Kasumi-1 (cell line): ENCODE data around the gene PRAMEF18.
"Not testable (repeated sequence)": the region's sequence is repeated elsewhere in the genome, so short reads cannot be mapped to it uniquely, and the experiment has no call there.

Experiments used
- DNase-seq, 2 experiments: peaks; one replicate each; lab custom pipeline; 2025; lab: John Stamatoyannopoulos, UW

PRAMEF18 gene

GRCh38 chr1:13225675-13226204, at the start of gene PRAMEF18:
PRAMEF18 (minus strand) TSS chr1:13226154; CDS start chr1:13226106, 48 bp downstream.
- DNase-seq = not testable (repeated sequence)

- DNase-seq = not testable (repeated sequence)
Observed at GRCh38 chr1:13265124-13265523, 39.2 kb upstream of the PRAMEF18 start.

- not testable (repeated sequence) for DNase-seq
Observed at GRCh38 chr1:13253898-13254297, 27.9 kb upstream of the PRAMEF18 start, which contains the start of gene PRAMEF5. PRAMEF5 (plus strand) TSS chr1:13254198; CDS start chr1:13259269, 5,071 bp downstream.

- DNase-seq = not testable (repeated sequence)
Observed at GRCh38 chr1:13247122-13247521, 21.2 kb upstream of the PRAMEF18 start.

GRCh38 chr1:13246554-13246871, 20.6 kb upstream of the PRAMEF18 start:
- DNase-seq = not testable (repeated sequence)

- DNase-seq = not testable (repeated sequence)
Observed at GRCh38 chr1:13245841-13246553, 20.0 kb upstream of the PRAMEF18 start.

GRCh38 chr1:13243536-13244263, 17.7 kb upstream of the PRAMEF18 start:
- DNase-seq = not testable (repeated sequence)

GRCh38 chr1:13239633-13240032, 13.7 kb upstream of the PRAMEF18 start:
- DNase-seq = not testable (repeated sequence)

- not testable (repeated sequence) for DNase-seq
Observed at GRCh38 chr1:13237572-13237971, 11.6 kb upstream of the PRAMEF18 start.

GRCh38 chr1:13234057-13234456, 8.1 kb upstream of the PRAMEF18 start:
- DNase-seq = not testable (repeated sequence)

- not testable (repeated sequence) for DNase-seq
Observed at GRCh38 chr1:13232056-13232455, 6.1 kb upstream of the PRAMEF18 start.

GRCh38 chr1:13231061-13231750, 5.3 kb upstream of the PRAMEF18 start:
- not testable (repeated sequence) for DNase-seq

GRCh38 chr1:13230601-13231000, 4.6 kb upstream of the PRAMEF18 start:
- not testable (repeated sequence) for DNase-seq

- DNase-seq = not testable (repeated sequence)
Observed at GRCh38 chr1:13230096-13230495, 4.1 kb upstream of the PRAMEF18 start.

- DNase-seq = peak in 1 of 2 experiments; percentile 25
Observed at GRCh38 chr1:13228343-13228781, 2.4 kb upstream of the PRAMEF18 start.

GRCh38 chr1:13227271-13228055, 1.5 kb upstream of the PRAMEF18 start:
- DNase-seq = not testable (repeated sequence)

GRCh38 chr1:13224480-13225060, 1.4 kb downstream of the PRAMEF18 start:
- no peak for DNase-seq

- DNase-seq = not testable (repeated sequence)
Observed at GRCh38 chr1:13222788-13223187, 3.2 kb downstream of the PRAMEF18 start.

- not testable (repeated sequence) for DNase-seq
Observed at GRCh38 chr1:13219203-13219602, 6.8 kb downstream of the PRAMEF18 start.

- not testable (repeated sequence) for DNase-seq
Observed at GRCh38 chr1:13216619-13217018, 9.3 kb downstream of the PRAMEF18 start.

GRCh38 chr1:13208712-13209111, 17.2 kb downstream of the PRAMEF18 start:
- not testable (repeated sequence) for DNase-seq
